Central memory CD8-positive, alpha-beta T cell (primary cell): ENCODE measurements around the gene TACC2.

Source experiments
- ATAC-seq: fragments of 150-1000 bp; cut with Tn5 transposase; replicated peaks from 2 replicates; pipeline ENCODE4 v1.10.0; 2022; ENCODE audit warnings: mild to moderate bottlenecking, moderate FRiP score, moderate number of reproducible peaks; ENCODE audit not compliant: poor library complexity, severe bottlenecking; ENCODE audit errors: extremely low read depth
- DNase-seq, 2 donors: peaks; one replicate each; pipeline ENCODE4 v3.0.0; 2021; ENCODE audit warnings: low spot score in 2 of 2
- H3K27ac Mint-ChIP-seq: one replicate; pipeline ENCODE4 v1.8.0; 2022; ENCODE audit warnings: low read depth, mild to moderate bottlenecking, moderate library complexity, mixed read lengths
- H3K27me3 Mint-ChIP-seq: one replicate; pipeline ENCODE4 v1.8.0; 2022; ENCODE audit warnings: mixed read lengths
- H3K36me3 Mint-ChIP-seq: one replicate; pipeline ENCODE4 v1.8.0; 2022; ENCODE audit warnings: mild to moderate bottlenecking, moderate library complexity, mixed read lengths; ENCODE audit not compliant: insufficient read depth
- H3K4me1 Mint-ChIP-seq: one replicate; pipeline ENCODE4 v1.8.0; 2022; ENCODE audit warnings: mixed read lengths
- H3K4me3 Mint-ChIP-seq: one replicate; pipeline ENCODE4 v1.8.0; 2022; ENCODE audit warnings: mild to moderate bottlenecking, moderate library complexity, mixed read lengths
- H3K9me3 Mint-ChIP-seq: one replicate; pipeline ENCODE4 v1.8.0; 2022; ENCODE audit warnings: mixed read lengths

Gene TACC2

DNA sequence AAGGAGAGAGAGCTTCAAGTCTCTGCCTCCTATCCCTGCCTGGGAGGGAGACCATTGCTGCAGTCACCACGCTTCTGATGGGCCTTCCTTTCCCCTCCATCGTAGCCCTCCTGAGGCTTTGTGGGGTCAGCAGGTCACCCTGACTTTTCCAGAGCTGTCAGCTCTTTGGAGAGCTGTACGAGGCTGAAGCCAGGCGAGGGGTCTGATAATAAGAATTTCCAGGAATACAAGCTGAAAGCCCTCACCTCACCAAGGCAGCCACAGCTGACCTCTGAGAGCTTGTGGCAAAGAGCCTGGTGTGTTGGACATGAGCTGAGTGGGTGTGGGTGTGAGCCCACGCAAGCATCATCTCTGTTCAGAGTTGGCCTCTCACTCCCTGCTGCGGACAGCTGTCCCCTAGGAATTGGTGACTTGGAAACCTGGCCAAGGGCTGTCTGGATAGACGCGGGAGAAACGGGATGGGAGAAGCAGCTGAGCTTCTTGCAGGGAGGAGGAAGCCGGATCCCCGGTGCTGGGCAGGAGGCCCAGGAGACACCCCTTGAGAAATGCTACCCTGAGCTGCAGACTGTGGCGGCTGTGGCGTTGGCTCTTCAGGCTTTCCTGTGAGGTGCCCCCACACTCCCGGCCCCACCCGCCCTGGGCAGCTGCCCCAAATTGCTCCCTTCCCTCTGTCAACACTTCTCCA lies 160.1 kb downstream of the TACC2 start:
- H3K36me3 Mint-ChIP-seq, result no peaks in the 10 kb centered on the region
- peaks cover 5% of the 10 kb centered on the region for H3K9me3 Mint-ChIP-seq
- DNase-seq (no peak), ATAC-seq (no peak)
- H3K4me3 Mint-ChIP-seq, result no peak overlapping the region
- no peaks in the 10 kb centered on the region for H3K4me1 Mint-ChIP-seq
- H3K27me3 Mint-ChIP-seq, result peaks cover 15% of the 10 kb centered on the region
- H3K27ac Mint-ChIP-seq, result no peak overlapping the region

GRCh38 chr10:122149561-122150505 lies 160.9 kb downstream of the TACC2 start:
- DNase-seq (no peak), ATAC-seq (no peak)
- no peak overlapping the region for H3K27ac Mint-ChIP-seq
- no peaks in the 10 kb centered on the region for H3K36me3 Mint-ChIP-seq
- no peaks in the 10 kb centered on the region for H3K4me1 Mint-ChIP-seq
- H3K27me3 Mint-ChIP-seq, result peaks cover 23% of the 10 kb centered on the region
- H3K9me3 Mint-ChIP-seq, result peaks cover 5% of the 10 kb centered on the region
- H3K4me3 Mint-ChIP-seq, result no peak overlapping the region

GRCh38 chr10:122151121-122151694 lies 162.2 kb downstream of the TACC2 start:
- no peaks in the 10 kb centered on the region for H3K36me3 Mint-ChIP-seq
- no peaks in the 10 kb centered on the region for H3K4me1 Mint-ChIP-seq
- H3K27ac Mint-ChIP-seq, result no peak overlapping the region
- no peak for DNase-seq
- ATAC-seq, result no peak
- no peak overlapping the region for H3K4me3 Mint-ChIP-seq
- H3K9me3 Mint-ChIP-seq, result no peaks in the 10 kb centered on the region
- peaks cover 24% of the 10 kb centered on the region for H3K27me3 Mint-ChIP-seq

DNA sequence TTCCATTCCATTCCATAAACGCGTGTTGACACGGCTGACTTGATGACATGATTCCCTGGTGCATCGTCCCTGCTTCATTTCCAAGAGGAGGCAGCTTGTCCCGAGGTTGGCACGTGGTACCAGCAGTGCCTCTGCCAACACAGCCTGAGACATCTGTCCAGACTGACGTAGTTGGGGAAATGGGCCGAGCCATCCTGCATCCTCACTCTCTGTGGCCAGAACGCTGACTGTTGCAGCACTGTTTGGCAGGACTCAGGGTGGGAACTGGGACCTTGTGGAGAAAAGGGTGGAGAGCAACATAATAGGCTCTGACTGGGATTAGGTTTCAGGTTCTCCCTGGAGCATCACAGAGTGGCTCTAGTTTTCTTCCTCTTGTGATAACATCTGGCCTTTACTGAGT lies 163.6 kb downstream of the TACC2 start:
- Mint-ChIP-seq H3K4me3 (no peak overlapping the region), H3K9me3 (no peaks in the 10 kb centered on the region), H3K27ac (no peak overlapping the region), H3K27me3 (peaks cover 38% of the 10 kb centered on the region), H3K4me1 (no peaks in the 10 kb centered on the region), H3K36me3 (no peaks in the 10 kb centered on the region)
- DNase-seq, result no peak
- ATAC-seq, result no peak

GRCh38 chr10:122154031-122154544 lies 165.1 kb downstream of the TACC2 start:
- Mint-ChIP-seq H3K36me3 (no peaks in the 10 kb centered on the region), H3K27me3 (peaks cover 52% of the 10 kb centered on the region), H3K9me3 (no peaks in the 10 kb centered on the region), H3K27ac (no peak overlapping the region), H3K4me1 (no peaks in the 10 kb centered on the region), H3K4me3 (no peak overlapping the region)
- DNase-seq (no peak), ATAC-seq (no peak)

GRCh38 chr10:122154545-122155366 lies 165.8 kb downstream of the TACC2 start:
- DNase-seq (no peak), ATAC-seq (no peak)
- H3K36me3 Mint-ChIP-seq, result no peaks in the 10 kb centered on the region
- peaks cover 58% of the 10 kb centered on the region for H3K27me3 Mint-ChIP-seq
- H3K4me3 Mint-ChIP-seq, result no peak overlapping the region
- H3K4me1 Mint-ChIP-seq, result no peaks in the 10 kb centered on the region
- H3K27ac Mint-ChIP-seq, result no peak overlapping the region
- H3K9me3 Mint-ChIP-seq, result no peaks in the 10 kb centered on the region

GRCh38 chr10:122157451-122157850 lies 168.5 kb downstream of the TACC2 start:
- H3K4me3 Mint-ChIP-seq, result no peak overlapping the region
- no peak for ATAC-seq
- DNase-seq, result no peak
- no peaks in the 10 kb centered on the region for H3K9me3 Mint-ChIP-seq
- peaks cover 75% of the 10 kb centered on the region for H3K27me3 Mint-ChIP-seq
- H3K4me1 Mint-ChIP-seq, result no peaks in the 10 kb centered on the region
- H3K36me3 Mint-ChIP-seq, result no peaks in the 10 kb centered on the region
- H3K27ac Mint-ChIP-seq, result no peak overlapping the region

DNA sequence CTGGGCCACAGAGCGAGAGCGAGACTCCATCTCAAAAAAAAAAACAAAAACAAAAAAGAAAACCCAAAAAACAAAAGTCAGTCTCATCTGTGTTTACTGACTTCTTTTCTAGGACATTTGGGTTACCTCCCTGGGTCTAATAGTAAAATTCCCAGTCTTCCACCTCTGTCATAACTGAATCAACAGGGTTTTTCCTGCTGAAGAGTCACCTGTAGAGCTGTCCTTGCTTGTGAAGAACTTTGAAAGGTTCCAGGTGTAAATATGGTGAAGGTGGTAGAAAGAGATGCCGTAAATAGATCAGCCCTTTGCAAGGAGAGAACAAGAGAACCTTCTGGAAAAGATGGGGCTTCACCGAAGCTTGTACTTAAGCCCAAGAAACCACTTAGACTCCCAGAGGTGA lies 169.4 kb downstream of the TACC2 start:
- no peak overlapping the region for H3K27ac Mint-ChIP-seq
- no peak overlapping the region for H3K4me3 Mint-ChIP-seq
- no peak for DNase-seq
- no peaks in the 10 kb centered on the region for H3K4me1 Mint-ChIP-seq
- ATAC-seq, result no peak
- no peaks in the 10 kb centered on the region for H3K9me3 Mint-ChIP-seq
- no peaks in the 10 kb centered on the region for H3K36me3 Mint-ChIP-seq
- H3K27me3 Mint-ChIP-seq, result peaks cover 85% of the 10 kb centered on the region

- no peaks in the 10 kb centered on the region for H3K4me1 Mint-ChIP-seq
Measured at GRCh38 chr10:122159141-122159970, 170.4 kb downstream of the TACC2 start.

GRCh38 chr10:122161795-122162194 lies 172.8 kb downstream of the TACC2 start:
- ATAC-seq (no peak), DNase-seq (no peak)
- Mint-ChIP-seq H3K27ac (no peak overlapping the region), H3K9me3 (no peaks in the 10 kb centered on the region), H3K4me3 (no peak overlapping the region), H3K27me3 (peaks cover 98% of the 10 kb centered on the region), H3K4me1 (no peaks in the 10 kb centered on the region), H3K36me3 (no peaks in the 10 kb centered on the region)

More at GRCh38 chr10:122159141-122159970, 170.4 kb downstream of the TACC2 start:
- H3K9me3 Mint-ChIP-seq, result no peaks in the 10 kb centered on the region
- H3K36me3 Mint-ChIP-seq, result no peaks in the 10 kb centered on the region
- DNase-seq (no peak), ATAC-seq (no peak)
- H3K4me3 Mint-ChIP-seq, result no peak overlapping the region
- no peak overlapping the region for H3K27ac Mint-ChIP-seq
- peaks cover 86% of the 10 kb centered on the region for H3K27me3 Mint-ChIP-seq

- H3K4me3 Mint-ChIP-seq, result no peak overlapping the region
- no peaks in the 10 kb centered on the region for H3K9me3 Mint-ChIP-seq
- H3K27ac Mint-ChIP-seq, result no peak overlapping the region
- H3K4me1 Mint-ChIP-seq, result no peaks in the 10 kb centered on the region
- ATAC-seq (no peak), DNase-seq (no peak)
- peaks cover 99% of the 10 kb centered on the region for H3K27me3 Mint-ChIP-seq
- no peaks in the 10 kb centered on the region for H3K36me3 Mint-ChIP-seq
Measured at GRCh38 chr10:122162671-122163173, 173.8 kb downstream of the TACC2 start.
